HepG2 (cell line): Measurements from ENCODE around the gene TFEB. TPM values are rescaled to one million over a fixed set of nuclear protein-coding genes. Genes with fewer than 3 reads are reported as not detected.

Experiments
- AHDC1 ChIP-seq: sonication (generic); formaldehyde crosslinking; IDR thresholded peaks from 2 replicates; pipeline ENCODE4 v1.5.1; 2020; ENCODE audit warnings: mild to moderate bottlenecking, missing genetic modification reagents, borderline replicate concordance
- ARHGAP35 ChIP-seq: sonication (generic); formaldehyde crosslinking; IDR thresholded peaks from 2 replicates; pipeline ENCODE4 v1.9.0; 2022; ENCODE audit warnings: mild to moderate bottlenecking, inconsistent platforms, moderate library complexity, missing genetic modification reagents, borderline replicate concordance
- DMAP1 ChIP-seq: IDR thresholded peaks from 2 replicates; pipeline ENCODE4 v1.6.1; 2016
- DR1 ChIP-seq: sonication (generic); formaldehyde crosslinking; IDR thresholded peaks from 2 replicates; pipeline ENCODE4 v1.8.0; 2021; ENCODE audit warnings: mild to moderate bottlenecking, missing genetic modification reagents, inconsistent platforms
- HIC2 ChIP-seq: sonication (generic); formaldehyde crosslinking; IDR thresholded peaks from 2 replicates; pipeline ENCODE4 v1.9.0; 2022; ENCODE audit warnings: low read depth, missing genetic modification reagents
- TEAD2 ChIP-seq: sonication (generic); formaldehyde crosslinking; IDR thresholded peaks from 2 replicates; pipeline ENCODE4 v1.9.0; 2021; ENCODE audit warnings: missing genetic modification reagents
- ZNF24 ChIP-seq: fragments of 450-650 bp; IDR thresholded peaks from 2 replicates; pipeline ENCODE4 v1.6.1; 2017; ENCODE audit warnings: antibody characterized with exemption, mild to moderate bottlenecking
- ZNF451 ChIP-seq: sonication (generic); formaldehyde crosslinking; IDR thresholded peaks from 2 replicates; pipeline ENCODE4 v1.5.0; 2020; ENCODE audit warnings: mild to moderate bottlenecking, missing genetic modification reagents
- ZNF773 ChIP-seq: sonication (generic); formaldehyde crosslinking; IDR thresholded peaks from 2 replicates; pipeline ENCODE4 v1.4.0; 2020; ENCODE audit warnings: missing genetic modification reagents, borderline replicate concordance
- ZSCAN9 ChIP-seq: IDR thresholded peaks from 2 replicates; pipeline ENCODE4 v1.6.1; 2016; ENCODE audit warnings: borderline replicate concordance
- polyA plus RNA-seq, 8 experiments: library from polyadenylated mRNA; depleted of rRNA in 3 of 8; stranded (reverse) in 7 of 8; unstranded in 1 of 8; fragments of >200 nt; fragmentation: Illumina TruSeq in 4 of 8; extraction: Trizol in 4 of 8; gene quantifications; 2 replicates each; pipeline versions ENCODE4 v1.2.1 to v1.2.3, GENCODE V29; 2011 to 2016; ENCODE audit warnings: low read depth in 4 of 8, missing spikeins in 1 of 8, mixed read lengths in 1 of 8; ENCODE audit not compliant: insufficient read depth in 1 of 8
- total RNA-seq, 5 experiments: library from RNA; depleted of rRNA; stranded (reverse); fragments of >200 nt; fragmentation: Illumina TruSeq; extraction: Trizol; gene quantifications; 2 replicates each; pipeline ENCODE4 v1.2.3, GENCODE V29; 2016; ENCODE audit warnings: low read depth in 1 of 5
- TF ChIP-seq, protein P1 (sequence below): sonication (generic); formaldehyde crosslinking; IDR thresholded peaks from 2 replicates; pipeline ENCODE4 v1.4.0; 2020; ENCODE audit warnings: missing genetic modification reagents, borderline replicate concordance
- TF ChIP-seq, protein P2 (sequence below), 2 experiments: fragments of 450-650 bp in 1 of 2; sonication (generic) in 1 of 2; formaldehyde crosslinking; IDR thresholded peaks; 2 replicates each; pipeline versions ENCODE4 v1.5.0 to v1.8.0; 2020 to 2022; ENCODE audit warnings: mild to moderate bottlenecking in 1 of 2, missing genetic modification reagents in 1 of 2
- TF ChIP-seq, protein P3 (sequence below): sonication (generic); formaldehyde crosslinking; IDR thresholded peaks from 2 replicates; pipeline ENCODE4 v1.5.1; 2020; ENCODE audit warnings: missing genetic modification reagents, mild to moderate bottlenecking, borderline replicate concordance

The TFEB gene
- total and polyA plus RNA-seq, 2 of the 13 experiments (the other 11 are each of a cell fraction or from before 2014, with no cell fraction given), result 13.3 to 18.7 TPM

GRCh38 chr6:41733707-41734665, 1.4 kb downstream of the TFEB start (continued):
- TF ChIP-seq, protein P1, sequence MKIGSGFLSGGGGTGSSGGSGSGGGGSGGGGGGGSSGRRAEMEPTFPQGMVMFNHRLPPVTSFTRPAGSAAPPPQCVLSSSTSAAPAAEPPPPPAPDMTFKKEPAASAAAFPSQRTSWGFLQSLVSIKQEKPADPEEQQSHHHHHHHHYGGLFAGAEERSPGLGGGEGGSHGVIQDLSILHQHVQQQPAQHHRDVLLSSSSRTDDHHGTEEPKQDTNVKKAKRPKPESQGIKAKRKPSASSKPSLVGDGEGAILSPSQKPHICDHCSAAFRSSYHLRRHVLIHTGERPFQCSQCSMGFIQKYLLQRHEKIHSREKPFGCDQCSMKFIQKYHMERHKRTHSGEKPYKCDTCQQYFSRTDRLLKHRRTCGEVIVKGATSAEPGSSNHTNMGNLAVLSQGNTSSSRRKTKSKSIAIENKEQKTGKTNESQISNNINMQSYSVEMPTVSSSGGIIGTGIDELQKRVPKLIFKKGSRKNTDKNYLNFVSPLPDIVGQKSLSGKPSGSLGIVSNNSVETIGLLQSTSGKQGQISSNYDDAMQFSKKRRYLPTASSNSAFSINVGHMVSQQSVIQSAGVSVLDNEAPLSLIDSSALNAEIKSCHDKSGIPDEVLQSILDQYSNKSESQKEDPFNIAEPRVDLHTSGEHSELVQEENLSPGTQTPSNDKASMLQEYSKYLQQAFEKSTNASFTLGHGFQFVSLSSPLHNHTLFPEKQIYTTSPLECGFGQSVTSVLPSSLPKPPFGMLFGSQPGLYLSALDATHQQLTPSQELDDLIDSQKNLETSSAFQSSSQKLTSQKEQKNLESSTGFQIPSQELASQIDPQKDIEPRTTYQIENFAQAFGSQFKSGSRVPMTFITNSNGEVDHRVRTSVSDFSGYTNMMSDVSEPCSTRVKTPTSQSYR, result 0 out of 2 replicates have a peak, but pooled peaks have one; percentile 45
- TF ChIP-seq ARHGAP35 (CRISPR knock-in tag) (no peak; the same call in 1 of the 2 replicates), ZNF773 (CRISPR knock-in tag) (no peak), DMAP1 (peak; percentile 2; the same call in 1 of the 2 replicates), HIC2 (CRISPR knock-in tag) (no peak; the same call in 1 of the 2 replicates), AHDC1 (CRISPR knock-in tag) (no peak), ZSCAN9 (CRISPR knock-in tag) (no peak), ZNF451 (CRISPR knock-in tag) (peak; percentile 1; the same call in 1 of the 2 replicates), TEAD2 (CRISPR knock-in tag) (no peak), ZNF24 (no peak), DR1 (CRISPR knock-in tag) (peak; percentile 62; the same call in 1 of the 2 replicates)
- TF ChIP-seq, protein P2, sequence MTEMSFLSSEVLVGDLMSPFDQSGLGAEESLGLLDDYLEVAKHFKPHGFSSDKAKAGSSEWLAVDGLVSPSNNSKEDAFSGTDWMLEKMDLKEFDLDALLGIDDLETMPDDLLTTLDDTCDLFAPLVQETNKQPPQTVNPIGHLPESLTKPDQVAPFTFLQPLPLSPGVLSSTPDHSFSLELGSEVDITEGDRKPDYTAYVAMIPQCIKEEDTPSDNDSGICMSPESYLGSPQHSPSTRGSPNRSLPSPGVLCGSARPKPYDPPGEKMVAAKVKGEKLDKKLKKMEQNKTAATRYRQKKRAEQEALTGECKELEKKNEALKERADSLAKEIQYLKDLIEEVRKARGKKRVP (CRISPR knock-in tag; IDR thresholded peaks at IDR 0.05), result no peak
- TF ChIP-seq, protein P3, sequence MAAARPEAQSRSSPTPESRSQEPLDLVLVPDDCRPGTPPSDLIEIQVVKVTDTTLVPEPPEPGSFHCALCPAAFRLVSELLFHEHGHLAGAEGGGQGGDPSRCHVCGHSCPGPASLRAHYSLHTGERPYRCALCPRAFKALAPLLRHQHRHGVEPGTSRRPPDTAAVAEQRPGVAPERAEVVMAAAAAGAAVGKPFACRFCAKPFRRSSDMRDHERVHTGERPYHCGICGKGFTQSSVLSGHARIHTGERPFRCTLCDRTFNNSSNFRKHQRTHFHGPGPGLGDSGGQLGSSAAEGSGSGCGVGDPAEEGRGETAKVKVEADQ (CRISPR knock-in tag), result peak; percentile 16; the same call in 1 of the 2 replicates
